ENCODE data around the gene HOXA7. TPM values are rescaled to one million over a fixed set of nuclear protein-coding genes. Genes with fewer than 3 reads are reported as not detected.

Gene HOXA7
- total RNA-seq, 2 donors from 2014 or later = 0.28 to 0.54 TPM

- H3K4me1 ChIP-seq (ENCODE audit: control insufficient read depth in 1 of 2, low read depth in 2 of 2) = peaks cover 7 to 21% of the 10 kb centered on the region in 2 donors
Measured at GRCh38 chr7:27165996-27166530, 9.6 kb upstream of the HOXA7 start.

GRCh38 chr7:27165089-27165995 lies 8.9 kb upstream of the HOXA7 start, which contains the start of gene HOXA9:
TSS of gene HOXA9 (minus strand) at chr7:27165537. CDS start at chr7:27165457, 80 bp downstream.
- Histone ChIP-seq H3K27me3 (replicated peaks; ENCODE audit: insufficient read depth) (peaks cover 9% of the 10 kb centered on the region), H3K4me1 (ENCODE audit: control insufficient read depth in 1 of 2, low read depth in 2 of 2) (peaks cover 8 to 26% of the 10 kb centered on the region in 2 donors), H3K27ac (peak within 1 kb of the TSS in 1 of 2 donors; percentile 26), H3K9me3 (no peaks in the 10 kb centered on the region), H3K4me3 (peak within 1 kb of the TSS; percentile 62), H3K36me3 (no peaks in the 10 kb centered on the region)
- no peak for DNase-seq (ENCODE audit: low spot score)
- ATAC-seq (ENCODE audit: insufficient number of reproducible peaks, low FRiP score, low read depth) = no peak
- no peak for TF ChIP-seq CTCF (IDR thresholded peaks at IDR 0.05)

More at GRCh38 chr7:27165996-27166530, 9.6 kb upstream of the HOXA7 start:
- H3K36me3 ChIP-seq = no peaks in the 10 kb centered on the region
- H3K27me3 ChIP-seq (replicated peaks; ENCODE audit: insufficient read depth) = peaks cover 9% of the 10 kb centered on the region
- ATAC-seq (ENCODE audit: insufficient number of reproducible peaks, low FRiP score, low read depth) = no peak
- H3K4me3 ChIP-seq = peak overlapping the region; percentile 62
- no peak for TF ChIP-seq CTCF (IDR thresholded peaks at IDR 0.05)
- peak overlapping the region in 1 of 2 donors; percentile 26 for H3K27ac ChIP-seq
- DNase-seq (ENCODE audit: low spot score) = no peak
- no peaks in the 10 kb centered on the region for H3K9me3 ChIP-seq

- no peak for TF ChIP-seq CTCF (IDR thresholded peaks at IDR 0.05)
- no peak for ATAC-seq (ENCODE audit: insufficient number of reproducible peaks, low FRiP score, low read depth)
- H3K27me3 ChIP-seq (replicated peaks; ENCODE audit: insufficient read depth) = peaks cover 9% of the 10 kb centered on the region
- no peaks in the 10 kb centered on the region for H3K36me3 ChIP-seq
- peak overlapping the region; percentile 62 for H3K4me3 ChIP-seq
- DNase-seq (ENCODE audit: low spot score) = no peak
- no peaks in the 10 kb centered on the region for H3K9me3 ChIP-seq
- H3K4me1 ChIP-seq (ENCODE audit: control insufficient read depth in 1 of 2, low read depth in 2 of 2) = peaks cover 10 to 28% of the 10 kb centered on the region in 2 donors
- H3K27ac ChIP-seq = no peak overlapping the region
Measured at GRCh38 chr7:27164367-27165088, 8.1 kb upstream of the HOXA7 start.

GRCh38 chr7:27164045-27164366 lies 7.5 kb upstream of the HOXA7 start:
- Histone ChIP-seq H3K27ac (no peak overlapping the region), H3K27me3 (replicated peaks; ENCODE audit: insufficient read depth) (peaks cover 9% of the 10 kb centered on the region), H3K36me3 (no peaks in the 10 kb centered on the region), H3K4me1 (ENCODE audit: control insufficient read depth in 1 of 2, low read depth in 2 of 2) (peaks cover 10 to 28% of the 10 kb centered on the region in 2 donors), H3K4me3 (peak overlapping the region; percentile 62), H3K9me3 (no peaks in the 10 kb centered on the region)
- TF ChIP-seq CTCF (IDR thresholded peaks at IDR 0.05) = no peak
- ATAC-seq (ENCODE audit: insufficient number of reproducible peaks, low FRiP score, low read depth) (no peak), DNase-seq (ENCODE audit: low spot score) (no peak)
